ENCODE measurements around the gene GPR146. TPM values are rescaled to one million over a fixed set of nuclear protein-coding genes. Genes with fewer than 3 reads are reported as not detected.

Gene GPR146
- total RNA-seq, 3 donors from 2014 or later = 24.1 to 56.8 (median 43.6) TPM

DNA sequence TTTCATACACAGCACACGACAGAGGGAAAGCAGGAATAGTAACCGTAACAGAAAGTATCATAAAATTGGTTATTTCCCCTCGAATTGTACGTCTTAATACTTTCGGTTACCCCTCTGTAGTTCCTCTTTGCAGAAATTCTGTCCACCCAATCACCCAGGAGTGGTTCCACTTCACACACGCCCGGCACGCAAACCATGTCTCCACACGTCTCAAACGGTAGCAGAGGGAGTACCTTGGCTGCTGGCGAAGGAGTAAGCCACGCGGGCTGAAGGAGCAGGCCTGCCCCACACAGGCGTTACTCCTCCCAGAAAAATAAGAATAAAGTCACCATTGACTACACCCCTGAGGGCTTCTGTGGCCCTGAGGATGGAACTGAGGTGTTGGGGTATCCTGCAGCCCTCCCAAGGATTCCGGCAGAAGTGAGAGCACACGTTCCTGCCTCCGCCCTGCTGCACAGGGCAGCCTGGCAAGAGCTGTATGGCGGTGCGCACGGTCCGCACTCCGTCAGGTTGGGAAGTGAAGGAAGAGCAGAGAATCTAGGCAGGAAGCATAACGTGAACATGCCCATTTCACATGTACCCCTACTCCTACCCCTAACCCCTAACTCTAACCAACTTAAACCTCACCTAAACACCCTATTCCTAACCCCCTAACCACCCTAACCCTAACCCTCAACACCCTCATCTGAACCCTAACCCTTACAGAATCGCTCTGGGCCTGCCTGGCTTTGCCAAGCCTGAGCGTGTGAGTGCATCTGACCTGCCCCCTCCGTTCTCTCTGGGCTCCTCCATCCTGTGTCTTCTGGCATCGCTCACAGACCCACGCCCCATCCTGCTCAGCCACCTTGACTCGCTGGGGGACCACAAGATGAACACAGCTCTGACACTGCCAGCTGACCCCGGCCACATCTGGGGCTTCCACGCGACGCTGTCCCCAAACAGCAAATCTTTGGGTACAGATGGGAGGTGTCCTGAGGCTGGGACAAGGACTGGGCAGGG lies 18.2 kb downstream of the GPR146 start:
- intact Hi-C loops (cut with DNase I; ENCODE audit: low total_unique reads) = no loop called here
- no peak for TF ChIP-seq POLR2AphosphoS5 (IDR thresholded peaks at IDR 0.05)
- TF ChIP-seq, protein P1, sequence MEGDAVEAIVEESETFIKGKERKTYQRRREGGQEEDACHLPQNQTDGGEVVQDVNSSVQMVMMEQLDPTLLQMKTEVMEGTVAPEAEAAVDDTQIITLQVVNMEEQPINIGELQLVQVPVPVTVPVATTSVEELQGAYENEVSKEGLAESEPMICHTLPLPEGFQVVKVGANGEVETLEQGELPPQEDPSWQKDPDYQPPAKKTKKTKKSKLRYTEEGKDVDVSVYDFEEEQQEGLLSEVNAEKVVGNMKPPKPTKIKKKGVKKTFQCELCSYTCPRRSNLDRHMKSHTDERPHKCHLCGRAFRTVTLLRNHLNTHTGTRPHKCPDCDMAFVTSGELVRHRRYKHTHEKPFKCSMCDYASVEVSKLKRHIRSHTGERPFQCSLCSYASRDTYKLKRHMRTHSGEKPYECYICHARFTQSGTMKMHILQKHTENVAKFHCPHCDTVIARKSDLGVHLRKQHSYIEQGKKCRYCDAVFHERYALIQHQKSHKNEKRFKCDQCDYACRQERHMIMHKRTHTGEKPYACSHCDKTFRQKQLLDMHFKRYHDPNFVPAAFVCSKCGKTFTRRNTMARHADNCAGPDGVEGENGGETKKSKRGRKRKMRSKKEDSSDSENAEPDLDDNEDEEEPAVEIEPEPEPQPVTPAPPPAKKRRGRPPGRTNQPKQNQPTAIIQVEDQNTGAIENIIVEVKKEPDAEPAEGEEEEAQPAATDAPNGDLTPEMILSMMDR (IDR thresholded peaks at IDR 0.05) = no peak
- H3K27me3 ChIP-seq = no peaks in the 10 kb centered on the region
- no peaks in the 10 kb centered on the region for H3K4me1 ChIP-seq
- no peak overlapping the region for H3K27ac ChIP-seq
- no peaks in the 10 kb centered on the region for H3K9me3 ChIP-seq
- H3K4me3 ChIP-seq = no peak overlapping the region
- no peaks in the 10 kb centered on the region for H3K36me3 ChIP-seq
- DNase-seq (ENCODE audit: low spot score in 2 of 2) = no peak

- Histone ChIP-seq H3K4me3 (no peak overlapping the region), H3K27me3 (no peaks in the 10 kb centered on the region), H3K4me1 (no peaks in the 10 kb centered on the region), H3K9me3 (no peaks in the 10 kb centered on the region), H3K36me3 (no peaks in the 10 kb centered on the region), H3K27ac (no peak overlapping the region)
- intact Hi-C loops (cut with DNase I; ENCODE audit: low total_unique reads) = no loop called here
- no peak for TF ChIP-seq POLR2AphosphoS5 (IDR thresholded peaks at IDR 0.05)
- TF ChIP-seq POLR2A (IDR thresholded peaks at IDR 0.05) = no peak
- TF ChIP-seq, protein P1 (IDR thresholded peaks at IDR 0.05) = no peak
- DNase-seq (ENCODE audit: low spot score in 2 of 2) = no peak
These were observed 19.0 kb downstream of the GPR146 start for GRCh38 chr7:1063361-1063760.

GRCh38 chr7:1064581-1064980 lies 20.2 kb downstream of the GPR146 start:
- H3K36me3 ChIP-seq = no peaks in the 10 kb centered on the region
- intact Hi-C loops (cut with DNase I; ENCODE audit: low total_unique reads) = no loop called here

DNA sequence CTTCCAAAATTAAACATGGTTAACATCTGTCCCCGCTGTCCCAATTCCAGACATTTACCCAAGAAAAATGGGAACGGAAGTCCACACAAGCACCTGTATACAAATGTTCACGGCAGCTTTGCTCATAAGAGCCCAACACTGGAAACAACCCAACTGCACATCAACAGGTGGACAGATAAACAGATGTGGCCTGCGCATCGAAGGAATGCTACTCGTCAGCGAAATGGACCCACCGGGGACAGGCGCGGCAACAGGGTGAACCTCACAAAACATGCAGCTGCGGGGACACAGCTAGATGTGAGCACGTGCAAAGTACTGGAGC lies 20.9 kb downstream of the GPR146 start:
- H3K27ac ChIP-seq = no peak overlapping the region
- DNase-seq (ENCODE audit: low spot score in 2 of 2) = no peak
- H3K36me3 ChIP-seq = no peaks in the 10 kb centered on the region
- H3K4me1 ChIP-seq = no peaks in the 10 kb centered on the region
- H3K9me3 ChIP-seq = no peaks in the 10 kb centered on the region
- intact Hi-C loops (cut with DNase I; ENCODE audit: low total_unique reads) = loop anchor here (5.0 kb wide), 1 partner anchor 68 kb away; no protein-coding TSS in a partner anchor
- no peaks in the 10 kb centered on the region for H3K27me3 ChIP-seq
- H3K4me3 ChIP-seq = peak overlapping the region in 2 of 3 donors; percentile 15 to 35
- TF ChIP-seq POLR2A (IDR thresholded peaks at IDR 0.05) = no peak
- no peak for TF ChIP-seq POLR2AphosphoS5 (IDR thresholded peaks at IDR 0.05)
- TF ChIP-seq, protein P1 (IDR thresholded peaks at IDR 0.05) = no peak

More at GRCh38 chr7:1064581-1064980, 20.2 kb downstream of the GPR146 start:
- no peak for DNase-seq (ENCODE audit: low spot score in 2 of 2)
- no peak for TF ChIP-seq POLR2AphosphoS5 (IDR thresholded peaks at IDR 0.05)
- Histone ChIP-seq H3K4me3 (no peak overlapping the region), H3K27ac (no peak overlapping the region), H3K4me1 (no peaks in the 10 kb centered on the region), H3K27me3 (no peaks in the 10 kb centered on the region), H3K9me3 (no peaks in the 10 kb centered on the region)

- Histone ChIP-seq H3K27ac (no peak overlapping the region), H3K9me3 (no peaks in the 10 kb centered on the region), H3K27me3 (no peaks in the 10 kb centered on the region), H3K4me3 (peak overlapping the region in 2 of 3 donors; percentile 15 to 35), H3K4me1 (no peaks in the 10 kb centered on the region), H3K36me3 (no peaks in the 10 kb centered on the region)
- TF ChIP-seq, protein P1 (IDR thresholded peaks at IDR 0.05) = peak; percentile 67 to 96 (median 95)
- no peak for TF ChIP-seq POLR2A (IDR thresholded peaks at IDR 0.05)
- TF ChIP-seq POLR2AphosphoS5 (IDR thresholded peaks at IDR 0.05) = peak in 1 of 3 donors; percentile 8
- peak; percentile 59 to 83 for DNase-seq (ENCODE audit: low spot score in 2 of 2)
- intact Hi-C loops (cut with DNase I; ENCODE audit: low total_unique reads) = loop anchor here (5.0 kb wide), 1 partner anchor 68 kb away; no protein-coding TSS in a partner anchor
These were observed 21.4 kb downstream of the GPR146 start for GRCh38 chr7:1065585-1066241.
